H9 (cell line): ENCODE data around the gene CTU2. TPM values are rescaled to one million over a fixed set of nuclear protein-coding genes. Genes with fewer than 3 reads are reported as not detected.

Source experiments
- DNase-seq: peaks from one replicate; pipeline ENCODE4 v3.0.0-alpha.2; 2017
- H2AFZ ChIP-seq: one replicate; pipeline ENCODE4 v1.6.1; 2013; ENCODE audit warnings: mild to moderate bottlenecking, low read length, control low read depth, moderate library complexity
- H2AK5ac ChIP-seq: 2 replicates; pipeline ENCODE4 v1.6.1; 2013; ENCODE audit warnings: low read length, control low read depth, mixed read lengths; ENCODE audit not compliant: insufficient read length
- H2BK120ac ChIP-seq: one replicate; pipeline ENCODE4 v1.6.1; 2013; ENCODE audit warnings: low read depth, mild to moderate bottlenecking, low read length, control low read depth, inconsistent platforms; ENCODE audit not compliant: poor library complexity, severe bottlenecking
- H2BK12ac ChIP-seq: 2 replicates; pipeline ENCODE4 v1.6.1; 2013; ENCODE audit warnings: low read length, control low read depth, mixed read lengths, low read depth; ENCODE audit not compliant: insufficient read length
- H2BK15ac ChIP-seq: 2 replicates; pipeline ENCODE4 v1.6.1; 2013; ENCODE audit warnings: low read depth, low read length, control low read depth
- H2BK20ac ChIP-seq: one replicate; pipeline ENCODE4 v1.6.1; 2013; ENCODE audit warnings: low read depth, mild to moderate bottlenecking, low read length, control low read depth, inconsistent platforms; ENCODE audit not compliant: poor library complexity, severe bottlenecking
- H2BK5ac ChIP-seq: 2 replicates; pipeline ENCODE4 v1.6.1; 2013; ENCODE audit warnings: low read length, control low read depth, mixed read lengths; ENCODE audit not compliant: insufficient read length
- H3K14ac ChIP-seq: 2 replicates; pipeline ENCODE4 v1.6.1; 2013; ENCODE audit warnings: low read length, control low read depth; ENCODE audit not compliant: insufficient read depth
- H3K18ac ChIP-seq: 2 replicates; pipeline ENCODE4 v1.6.1; 2013; ENCODE audit warnings: low read depth, mild to moderate bottlenecking, mixed read lengths, low read length, control low read depth; ENCODE audit not compliant: insufficient read length
- H3K23ac ChIP-seq: 2 replicates; pipeline ENCODE4 v1.6.1; 2013; ENCODE audit warnings: low read length, control low read depth, mixed read lengths, low read depth; ENCODE audit not compliant: insufficient read length
- H3K23me2 ChIP-seq: 2 replicates; pipeline ENCODE4 v1.6.1; 2013; ENCODE audit warnings: low read depth, mild to moderate bottlenecking, mixed read lengths, low read length, control low read depth; ENCODE audit not compliant: insufficient read length, poor library complexity, severe bottlenecking
- H3K27ac ChIP-seq: 2 replicates; pipeline ENCODE4 v1.5.1; 2013; ENCODE audit warnings: low read length, control low read depth, mixed read lengths, low read depth; ENCODE audit not compliant: insufficient read length
- H3K27me3 ChIP-seq: 2 replicates; pipeline ENCODE4 v1.6.1; 2013; ENCODE audit warnings: low read length, control low read depth, inconsistent platforms; ENCODE audit not compliant: insufficient read depth
- H3K4ac ChIP-seq: 2 replicates; pipeline ENCODE4 v1.6.1; 2013; ENCODE audit warnings: low read depth, mild to moderate bottlenecking, control low read depth, inconsistent platforms, low read length, moderate library complexity
- H3K4me1 ChIP-seq: 2 replicates; pipeline ENCODE4 v1.6.1; 2013; ENCODE audit warnings: low read length, control low read depth, inconsistent platforms; ENCODE audit not compliant: insufficient read depth
- H3K4me2 ChIP-seq: 2 replicates; pipeline ENCODE4 v1.6.1; 2013; ENCODE audit warnings: low read length, control low read depth, mixed read lengths; ENCODE audit not compliant: insufficient read length, insufficient read depth
- H3K56ac ChIP-seq: 2 replicates; pipeline ENCODE4 v1.6.1; 2013; ENCODE audit warnings: low read depth, mild to moderate bottlenecking, mixed read lengths, low read length, control low read depth; ENCODE audit not compliant: insufficient read length
- H3K79me1 ChIP-seq: 2 replicates; pipeline ENCODE4 v1.6.1; 2013; ENCODE audit warnings: low read depth, mild to moderate bottlenecking, moderate library complexity, low read length, control low read depth, inconsistent platforms; ENCODE audit not compliant: insufficient read depth, poor library complexity, severe bottlenecking
- H3K79me2 ChIP-seq: 2 replicates; pipeline ENCODE4 v1.6.1; 2013; ENCODE audit warnings: low read length, control low read depth, inconsistent platforms; ENCODE audit not compliant: insufficient read depth
- H3K9ac ChIP-seq: 2 replicates; pipeline ENCODE4 v1.6.1; 2013; ENCODE audit warnings: low read length, control low read depth, mixed read lengths; ENCODE audit not compliant: insufficient read length; ENCODE audit errors: extremely low read depth
- H3K9me3 ChIP-seq: one replicate; pipeline ENCODE4 v1.6.1; 2013; ENCODE audit warnings: low read depth, low read length, inconsistent platforms; ENCODE audit not compliant: control insufficient read depth
- H3T11ph ChIP-seq: one replicate; pipeline ENCODE4 v1.6.1; 2013; ENCODE audit warnings: mild to moderate bottlenecking, low read length, control low read depth, inconsistent platforms
- H4K20me1 ChIP-seq: one replicate; pipeline ENCODE4 v1.6.1; 2013; ENCODE audit not compliant: control insufficient read depth, insufficient read length, insufficient read depth
- H4K5ac ChIP-seq: 2 replicates; pipeline ENCODE4 v1.6.1; 2013; ENCODE audit warnings: low read depth, mild to moderate bottlenecking, mixed read lengths, low read length, control low read depth; ENCODE audit not compliant: insufficient read length
- H4K8ac ChIP-seq: replicated peaks from 2 replicates; pipeline ENCODE4 v1.6.1; 2013; ENCODE audit warnings: low read length, control low read depth, mixed read lengths, low read depth; ENCODE audit not compliant: insufficient read length
- H4K91ac ChIP-seq: 2 replicates; pipeline ENCODE4 v1.6.1; 2013; ENCODE audit warnings: low read depth, mild to moderate bottlenecking, moderate library complexity, mixed read lengths, low read length, control low read depth; ENCODE audit not compliant: insufficient read length
- H3K27ac Mint-ChIP-seq, 3 experiments: 2 replicates in 2 of 3; 3 replicates in 1 of 3; pipeline ENCODE4 v1.8.0; 2020 to 2021; ENCODE audit warnings: mixed read lengths in 3 of 3, mild to moderate bottlenecking in 1 of 3, moderate library complexity in 1 of 3
- H3K27me3 Mint-ChIP-seq: 2 replicates; pipeline ENCODE4 v1.8.0; 2021; ENCODE audit warnings: low read depth, mild to moderate bottlenecking, moderate library complexity, mixed read lengths
- H3K36me3 Mint-ChIP-seq, 3 experiments: 2 replicates in 2 of 3; 3 replicates in 1 of 3; pipeline ENCODE4 v1.8.0; 2020 to 2021; ENCODE audit warnings: low read depth in 3 of 3, mixed read lengths in 3 of 3; ENCODE audit not compliant: insufficient read depth in 1 of 3
- H3K4me1 Mint-ChIP-seq, 2 experiments: 2 replicates each; pipeline ENCODE4 v1.8.0; 2020; ENCODE audit warnings: mixed read lengths in 2 of 2
- H3K4me3 Mint-ChIP-seq, 2 experiments: 2 replicates in 1 of 2; 3 replicates in 1 of 2; pipeline ENCODE4 v1.8.0; 2020 to 2021; ENCODE audit warnings: mild to moderate bottlenecking in 2 of 2, mixed read lengths in 2 of 2, moderate library complexity in 1 of 2
- H3K9me3 Mint-ChIP-seq, 2 experiments: 2 replicates in 1 of 2; 3 replicates in 1 of 2; pipeline ENCODE4 v1.8.0; 2020; ENCODE audit warnings: mild to moderate bottlenecking in 2 of 2, mixed read lengths in 2 of 2, moderate library complexity in 1 of 2
- CTCF ChIP-seq: fragments of 200-600 bp; sonication (generic); conservative IDR thresholded peaks from 3 replicates; pipeline ENCODE4 v1.8.0; 2021; ENCODE audit warnings: antibody characterized with exemption, mild to moderate bottlenecking
- WGBS: extraction: QIAGEN DNeasy Blood & Tissue Kit; methylation state at CpG from one replicate; pipeline ENCODE4 v1.1.7; 2013; ENCODE audit warnings: missing lambda C conversion rate, low lambda C conversion rate, mixed read lengths; ENCODE audit not compliant: insufficient read length; ENCODE audit errors: extremely low coverage; 5-methylcytosine and 5-hydroxymethylcytosine counted together
- total RNA-seq: library from RNA; stranded (reverse); gene quantifications from 2 replicates; pipeline ENCODE4 v1.2.1, GENCODE V29; 2021

The CTU2 gene
- total RNA-seq, 1 experiment from 2014 or later = 32.8 TPM

- Histone ChIP-seq H4K8ac (no peak overlapping the region), H3K23ac (no peak overlapping the region), H2BK12ac (no peak overlapping the region), H4K20me1 (no peaks in the 10 kb centered on the region), H4K91ac (no peak overlapping the region), H2BK20ac (no peak overlapping the region), H2BK15ac (no peak overlapping the region), H4K5ac (no peak overlapping the region), H2BK120ac (no peak overlapping the region), H3K79me2 (no peaks in the 10 kb centered on the region), H3K9me3 (no peaks in the 10 kb centered on the region), H3K4me2 (no peak overlapping the region), H3K79me1 (no peaks in the 10 kb centered on the region), H3K27me3 (no peaks in the 10 kb centered on the region), H3K4ac (no peak overlapping the region), H2AFZ (no peak overlapping the region), H3K18ac (no peak overlapping the region), H2BK5ac (no peak overlapping the region), H3K14ac (no peak overlapping the region), H3K23me2 (no peaks in the 10 kb centered on the region), H2AK5ac (no peak overlapping the region), H3T11ph (no peak overlapping the region), H3K4me1 (no peaks in the 10 kb centered on the region), H3K56ac (no peak overlapping the region), H3K27ac (no peak overlapping the region), H3K9ac (no peak overlapping the region)
- no peak for DNase-seq
- H3K4me3 Mint-ChIP-seq = no peak overlapping the region
- no peak overlapping the region; a peak in 1 of 7 replicates for H3K27ac Mint-ChIP-seq
- TF ChIP-seq CTCF = no peak
- WGBS = no CpG with 5 or more reads among the region's 22 CpGs
- H3K27me3 Mint-ChIP-seq = no peaks in the 10 kb centered on the region
- peaks cover 0 to 2% (median 0%) of the 10 kb centered on the region in 3 experiments; a peak in 3 of 7 replicates for H3K36me3 Mint-ChIP-seq
- no peaks in the 10 kb centered on the region for H3K9me3 Mint-ChIP-seq
- H3K4me1 Mint-ChIP-seq = peaks cover 0 to 3% of the 10 kb centered on the region in 2 experiments; a peak in 1 of 4 replicates
These were observed 33.1 kb downstream of the CTU2 start for GRCh38 chr16:88739139-88739976.
